Esophagus muscularis mucosa (tissue), 4 donors: ENCODE data around the gene DOCK4.

Experiments
- CTCF ChIP-seq, 3 experiments: fragments of 200-600 bp in 2 of 3; fragments of 450-650 bp in 1 of 3; sonication (generic) in 2 of 3; IDR thresholded peaks; one replicate each; pipeline ENCODE4 v1.5.1; 2017 to 2019; ENCODE audit warnings: antibody characterized with exemption in 3 of 3, mild to moderate bottlenecking in 2 of 3, moderate library complexity in 1 of 3
- EP300 ChIP-seq: sonication (generic); formaldehyde crosslinking; IDR thresholded peaks from one replicate; pipeline ENCODE4 v1.6.1; 2017; ENCODE audit warnings: antibody characterized with exemption
- POLR2A ChIP-seq: fragments of 450-650 bp; IDR thresholded peaks from one replicate; pipeline ENCODE4 v1.6.1; 2017; ENCODE audit warnings: antibody characterized with exemption, moderate library complexity, mild to moderate bottlenecking, low read depth
- POLR2AphosphoS5 ChIP-seq, 2 donors: sonication (generic); formaldehyde crosslinking; IDR thresholded peaks; one replicate each; pipeline ENCODE4 v1.6.1; 2017; ENCODE audit warnings: antibody characterized with exemption in 2 of 2

- TF ChIP-seq CTCF (IDR thresholded peaks at IDR 0.05): no peak
- no peak for TF ChIP-seq POLR2AphosphoS5 (IDR thresholded peaks at IDR 0.05)
- no peak for TF ChIP-seq POLR2A
- TF ChIP-seq EP300: no peak
These were observed 149.8 kb downstream of the DOCK4 start for GRCh38 chr7:112056409-112056808.
